Dedifferentiated amniotic fluid mesenchymal stem cell (primary cell): ENCODE measurements around the gene FASTKD3.

ENCODE experiments used
- DNase-seq: peaks from one replicate; pipeline ENCODE4 v3.0.0-alpha.2; 2016; ENCODE audit errors: extremely low spot score

Gene FASTKD3

GRCh38 chr5:7850395-7851239, 18.2 kb downstream of the FASTKD3 start, which contains the start of gene CFAP90:
Gene CFAP90 (minus strand): TSS chr5:7851133. CDS start chr5:7851021, 112 bp downstream.
- no peak for DNase-seq

- no peak for DNase-seq
Measured at GRCh38 chr5:7849681-7850394, 19.0 kb downstream of the FASTKD3 start.

GRCh38 chr5:7848296-7848695, 20.5 kb downstream of the FASTKD3 start:
- no peak for DNase-seq

- DNase-seq = no peak
Measured at GRCh38 chr5:7846327-7846726, 22.5 kb downstream of the FASTKD3 start.

GRCh38 chr5:7845557-7845956, 23.3 kb downstream of the FASTKD3 start:
- DNase-seq = no peak

GRCh38 chr5:7844901-7845300, 23.9 kb downstream of the FASTKD3 start:
- no peak for DNase-seq

- no peak for DNase-seq
Measured at GRCh38 chr5:7842531-7842930, 26.3 kb downstream of the FASTKD3 start.

GRCh38 chr5:7837403-7837802, 31.4 kb downstream of the FASTKD3 start:
- DNase-seq = no peak

- DNase-seq = no peak
Measured at GRCh38 chr5:7834982-7835381, 33.8 kb downstream of the FASTKD3 start.

- no peak for DNase-seq
Measured at GRCh38 chr5:7828269-7828668, 40.6 kb downstream of the FASTKD3 start.

GRCh38 chr5:7827610-7828009, 41.2 kb downstream of the FASTKD3 start:
- no peak for DNase-seq

GRCh38 chr5:7825630-7826029, 43.2 kb downstream of the FASTKD3 start:
- DNase-seq = no peak

GRCh38 chr5:7824995-7825394, 43.8 kb downstream of the FASTKD3 start:
- no peak for DNase-seq

GRCh38 chr5:7823594-7823993, 45.2 kb downstream of the FASTKD3 start:
- no peak for DNase-seq

- no peak for DNase-seq
Measured at GRCh38 chr5:7822449-7822848, 46.4 kb downstream of the FASTKD3 start.

- DNase-seq = no peak
Measured at GRCh38 chr5:7816535-7816901, 52.3 kb downstream of the FASTKD3 start.

- no peak for DNase-seq
Measured at GRCh38 chr5:7815892-7816534, 52.8 kb downstream of the FASTKD3 start.

GRCh38 chr5:7814816-7815215, 54.0 kb downstream of the FASTKD3 start:
- DNase-seq = no peak

GRCh38 chr5:7813576-7813975, 55.3 kb downstream of the FASTKD3 start:
- no peak for DNase-seq

- no peak for DNase-seq
Measured at GRCh38 chr5:7813007-7813406, 55.8 kb downstream of the FASTKD3 start.

GRCh38 chr5:7811715-7812114, 57.1 kb downstream of the FASTKD3 start:
- DNase-seq = no peak
